GM18526 (cell line): ENCODE results near the gene ITPKB.

Experiments
- POLR2A ChIP-seq: IDR thresholded peaks from 3 replicates; pipeline ENCODE4 v1.6.1; 2011; ENCODE audit not compliant: insufficient read length; ENCODE audit errors: extremely low read depth

Gene ITPKB

GRCh38 chr1:226599636-226600238, 139.3 kb downstream of the ITPKB start:
- TF ChIP-seq POLR2A, result no peak

- TF ChIP-seq POLR2A, result no peak
Observed at GRCh38 chr1:226598455-226598849, 140.6 kb downstream of the ITPKB start.

GRCh38 chr1:226597616-226598454, 141.2 kb downstream of the ITPKB start:
- TF ChIP-seq POLR2A, result no peak

- no peak for TF ChIP-seq POLR2A
Observed at GRCh38 chr1:226596531-226597165, 142.4 kb downstream of the ITPKB start.

GRCh38 chr1:226593541-226593940, 145.5 kb downstream of the ITPKB start:
- no peak for TF ChIP-seq POLR2A

- no peak for TF ChIP-seq POLR2A
Observed at GRCh38 chr1:226590614-226591013, 148.5 kb downstream of the ITPKB start.

- TF ChIP-seq POLR2A, result no peak
Observed at GRCh38 chr1:226589008-226589733, 149.9 kb downstream of the ITPKB start.

GRCh38 chr1:226588484-226588883, 150.6 kb downstream of the ITPKB start:
- no peak for TF ChIP-seq POLR2A

- no peak for TF ChIP-seq POLR2A
Observed at GRCh38 chr1:226586650-226587422, 152.2 kb downstream of the ITPKB start.

- no peak for TF ChIP-seq POLR2A
Observed at GRCh38 chr1:226586116-226586515, 153.0 kb downstream of the ITPKB start.

GRCh38 chr1:226584164-226584563, 154.9 kb downstream of the ITPKB start:
- TF ChIP-seq POLR2A, result no peak

- no peak for TF ChIP-seq POLR2A
Observed at GRCh38 chr1:226582966-226583365, 156.1 kb downstream of the ITPKB start.
